ENCODE results near the gene ULK2. TPM values are rescaled to one million over a fixed set of nuclear protein-coding genes. Genes with fewer than 3 reads are reported as not detected.
A peak's percentile ranks its signal among the peaks of the same experiment; 100 is the strongest.

The ULK2 gene
- total RNA-seq, 3 donors from 2014 or later (not counting 1 experiment from before 2014, with no cell fraction given) = 13.7 to 20.6 (median 19.2) TPM

DNA sequence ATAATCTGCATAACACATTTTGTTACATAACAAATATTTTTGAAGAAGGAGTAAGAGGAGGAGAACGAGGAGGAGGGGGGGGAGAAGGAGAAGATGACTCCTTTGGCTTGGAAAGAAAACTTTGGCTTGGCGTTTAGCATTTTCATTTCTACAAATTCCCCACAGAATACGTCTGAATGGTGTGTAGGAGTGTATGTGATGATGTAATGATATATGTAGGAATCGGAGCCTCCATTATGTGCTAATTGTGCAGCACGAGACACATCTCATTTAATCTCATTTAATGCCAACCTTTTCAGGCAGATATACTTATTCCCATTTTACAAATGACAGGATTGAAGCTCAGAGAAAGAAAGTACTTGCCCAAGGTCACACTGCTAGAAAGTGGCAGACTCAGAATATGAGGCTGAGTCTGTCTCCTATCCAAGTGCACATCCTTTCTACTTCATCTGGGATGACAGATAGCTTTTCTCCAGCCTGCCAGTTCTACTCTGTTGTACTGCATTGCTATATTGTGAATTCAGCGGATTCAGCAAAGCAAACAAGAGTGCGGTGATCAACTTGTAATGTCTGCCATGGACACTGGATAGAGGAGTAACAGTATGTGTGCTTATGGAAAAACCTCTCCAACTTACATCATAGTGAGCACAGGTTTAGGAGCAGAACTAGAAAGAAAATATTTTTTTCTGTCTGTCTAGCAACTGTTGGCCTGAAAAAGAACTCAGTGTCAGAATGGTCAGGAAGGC is 140.9 kb downstream of the ULK2 start:
- WGBS (ENCODE audit: insufficient coverage) = 100% methylated on average over 1 of the region's 7 CpGs
- DNase-seq (no peak), ATAC-seq (no peak)
- TF ChIP-seq CTCF (IDR thresholded peaks at IDR 0.05) = no peak
- no peak overlapping the region for H3K27ac ChIP-seq (ENCODE audit: low read length)
- Mint-ChIP-seq H3K27ac (no peak overlapping the region), H3K27me3 (ENCODE audit: low read depth in 2 of 2) (no peaks in the 10 kb centered on the region), H3K4me3 (no peak overlapping the region), H3K9me3 (no peaks in the 10 kb centered on the region), H3K36me3 (no peaks in the 10 kb centered on the region), H3K4me1 (peaks cover 8 to 16% of the 10 kb centered on the region in 2 donors)
- no peaks in the 10 kb centered on the region for H3K36me3 ChIP-seq (ENCODE audit: control insufficient read depth, insufficient read depth, low read length)
- H3K9me3 ChIP-seq (ENCODE audit: control insufficient read depth, insufficient read depth, low read length) = no peaks in the 10 kb centered on the region
- peaks cover 14% of the 10 kb centered on the region for H3K4me1 ChIP-seq (ENCODE audit: control insufficient read depth, insufficient read depth, low read length)
- H3K4me3 ChIP-seq (ENCODE audit: low read length) = no peak overlapping the region
- H3K27me3 ChIP-seq (ENCODE audit: control insufficient read depth, insufficient read depth, low read length) = no peaks in the 10 kb centered on the region
- intact Hi-C loops (cut with micrococcal nuclease) = no loop called here

DNA sequence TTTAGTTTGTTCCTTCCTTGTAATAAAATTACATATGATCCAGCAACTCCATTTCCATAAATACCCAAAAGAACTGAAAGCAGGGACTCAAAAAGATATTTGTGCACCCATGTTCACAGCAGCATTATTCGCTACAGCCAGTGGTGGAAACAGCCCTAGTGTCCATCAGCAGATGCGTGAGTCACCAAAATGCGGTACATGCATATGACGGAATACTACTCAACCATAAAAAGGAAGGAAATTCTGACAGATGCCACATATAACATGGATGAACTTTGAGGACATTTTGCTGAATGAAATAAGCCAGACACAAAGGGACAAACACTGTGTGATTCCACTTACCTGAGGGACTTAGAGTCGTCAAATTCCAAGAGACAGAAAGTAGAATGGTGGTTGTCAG is 142.2 kb downstream of the ULK2 start:
- Mint-ChIP-seq H3K4me3 (peak overlapping the region; percentile 79), H3K27me3 (ENCODE audit: low read depth in 2 of 2) (no peaks in the 10 kb centered on the region), H3K4me1 (peaks cover 8 to 16% of the 10 kb centered on the region in 2 donors), H3K9me3 (no peaks in the 10 kb centered on the region), H3K27ac (peak overlapping the region; percentile 49 to 84), H3K36me3 (no peaks in the 10 kb centered on the region)
- Histone ChIP-seq H3K9me3 (ENCODE audit: control insufficient read depth, insufficient read depth, low read length) (no peaks in the 10 kb centered on the region), H3K4me3 (ENCODE audit: low read length) (no peak overlapping the region), H3K4me1 (ENCODE audit: control insufficient read depth, insufficient read depth, low read length) (peaks cover 14% of the 10 kb centered on the region), H3K36me3 (ENCODE audit: control insufficient read depth, insufficient read depth, low read length) (no peaks in the 10 kb centered on the region), H3K27me3 (ENCODE audit: control insufficient read depth, insufficient read depth, low read length) (no peaks in the 10 kb centered on the region), H3K27ac (ENCODE audit: low read length) (no peak overlapping the region)
- no peak for TF ChIP-seq CTCF (IDR thresholded peaks at IDR 0.05)
- DNase-seq (no peak), ATAC-seq (no peak)
- 91% methylated on average over 5 of the region's 5 CpGs for WGBS (ENCODE audit: insufficient coverage)
- intact Hi-C loops (cut with micrococcal nuclease) = no loop called here

GRCh38 chr17:19724501-19725420 is 143.0 kb downstream of the ULK2 start:
- peaks cover 8 to 16% of the 10 kb centered on the region in 2 donors for H3K4me1 Mint-ChIP-seq
- TF ChIP-seq CTCF (IDR thresholded peaks at IDR 0.05) = no peak
- intact Hi-C loops (cut with micrococcal nuclease) = no loop called here
- H3K4me3 Mint-ChIP-seq = peak overlapping the region; percentile 79
- Histone ChIP-seq H3K9me3 (ENCODE audit: control insufficient read depth, insufficient read depth, low read length) (no peaks in the 10 kb centered on the region), H3K4me3 (ENCODE audit: low read length) (peak overlapping the region; percentile 26), H3K27ac (ENCODE audit: low read length) (peak overlapping the region; percentile 21), H3K27me3 (ENCODE audit: control insufficient read depth, insufficient read depth, low read length) (no peaks in the 10 kb centered on the region), H3K36me3 (ENCODE audit: control insufficient read depth, insufficient read depth, low read length) (no peaks in the 10 kb centered on the region), H3K4me1 (ENCODE audit: control insufficient read depth, insufficient read depth, low read length) (peaks cover 14% of the 10 kb centered on the region)
- 24% methylated on average over 54 of the region's 55 CpGs for WGBS (ENCODE audit: insufficient coverage)
- no peaks in the 10 kb centered on the region for H3K36me3 Mint-ChIP-seq
- DNase-seq (peak; percentile 51 to 64), ATAC-seq (peak; percentile 67 to 92 (median 85))
- H3K9me3 Mint-ChIP-seq = no peaks in the 10 kb centered on the region
- H3K27ac Mint-ChIP-seq = peak overlapping the region; percentile 49 to 84
- no peaks in the 10 kb centered on the region for H3K27me3 Mint-ChIP-seq (ENCODE audit: low read depth in 2 of 2)

Measured in natural killer cell (primary cell).